GM12878 (cell line): ENCODE measurements around the gene RRBP1. TPM values are rescaled to one million over a fixed set of nuclear protein-coding genes. Genes with fewer than 3 reads are reported as not detected.

Source experiments
- ATAC-seq: fragments of 200-7000 bp; cut with Tn5 transposase; 3 replicates; pipeline ENCODE4 v1.9.1; 2020; ENCODE audit warnings: mild to moderate bottlenecking, moderate library complexity
- BruUV-seq: library from RNA; stranded (reverse); fragments of 400-500 nt; replicated peaks from 2 replicates; lab custom pipeline; 2021; lab: Mats Ljungman, UMichigan
- CTCF ChIA-PET: fragments of 300-600 bp; sonication (Branson Sonifier 250); formaldehyde crosslinking; extraction: SDS; loops from one replicate; lab custom pipeline; 2021; ENCODE audit warnings: inconsistent platforms; lab: Yijun Ruan, JAX
- POLR2A ChIA-PET: fragments of 350-600 bp; formaldehyde crosslinking; extraction: SDS; loops from one replicate; lab custom pipeline; 2021; ENCODE audit warnings: inconsistent platforms; lab: Charles Lee
- RAD21 ChIA-PET: fragments of 300-600 bp; sonication (Branson Sonifier 250); formaldehyde crosslinking; loops from one replicate; lab custom pipeline; 2023; ENCODE audit warnings: antibody characterized with exemption; ENCODE audit not compliant: unreplicated experiment; lab: Charles Lee
- SMC1A ChIA-PET: fragments of 300-600 bp; sonication (Branson Sonifier 250); formaldehyde crosslinking; loops from one replicate; lab custom pipeline; 2023; ENCODE audit not compliant: unreplicated experiment, uncharacterized antibody; lab: Charles Lee
- DNase-seq: peaks from one replicate; pipeline ENCODE4 v3.0.0-alpha.2; 2011; ENCODE audit warnings: low read depth, low spot score
- FAIRE-seq: peaks from 3 replicates; lab custom pipeline; 2011; peaks lifted over from hg19 to GRCh38; lab: Jason Lieb, UNC
- H2AFZ ChIP-seq: 2 replicates; pipeline ENCODE4 v1.6.0; 2011; ENCODE audit warnings: low read depth, low read length, control low read depth; ENCODE audit not compliant: control insufficient read depth
- H3K27ac ChIP-seq: 2 replicates; pipeline ENCODE4 v1.5.1; 2011; ENCODE audit warnings: control low read depth; ENCODE audit not compliant: control insufficient read depth, insufficient read depth
- H3K27me3 ChIP-seq, 2 experiments: replicated peaks in 1 of 2; 2 replicates each; pipeline versions ENCODE4 v1.6.0 to v1.6.1; 2011; ENCODE audit warnings: low read length in 1 of 2; ENCODE audit not compliant: control insufficient read depth in 2 of 2, insufficient read depth in 2 of 2
- H3K36me3 ChIP-seq, 2 experiments: 2 replicates each; pipeline ENCODE4 v1.5.1; 2011; ENCODE audit warnings: low read length in 1 of 2; ENCODE audit not compliant: control insufficient read depth in 2 of 2, insufficient read depth in 2 of 2
- H3K4me1 ChIP-seq: 2 replicates; pipeline ENCODE4 v1.6.1; 2011; ENCODE audit warnings: mild to moderate bottlenecking, low read length, moderate library complexity, mixed read lengths; ENCODE audit not compliant: control insufficient read depth, insufficient read depth
- H3K4me2 ChIP-seq: 2 replicates; pipeline ENCODE4 v1.6.0; 2011; ENCODE audit warnings: control low read depth; ENCODE audit not compliant: control insufficient read depth, insufficient read depth
- H3K4me3 ChIP-seq: fragments of 200-600 bp; sonication (generic); 2 replicates; pipeline ENCODE4 v1.5.1; 2016
- H3K79me2 ChIP-seq: 2 replicates; pipeline ENCODE4 v1.6.0; 2011; ENCODE audit warnings: low read length; ENCODE audit not compliant: control insufficient read depth, insufficient read depth
- H3K9ac ChIP-seq: 2 replicates; pipeline ENCODE4 v1.8.0; 2011; ENCODE audit warnings: low read length, control low read depth, mixed read lengths; ENCODE audit not compliant: control insufficient read depth, insufficient read depth
- H3K9me3 ChIP-seq: replicated peaks from 3 replicates; pipeline ENCODE4 v1.5.1; 2011; ENCODE audit warnings: mild to moderate bottlenecking, low read length; ENCODE audit not compliant: control insufficient read depth, insufficient read depth
- H4K20me1 ChIP-seq: 2 replicates; pipeline ENCODE4 v1.6.0; 2011; ENCODE audit not compliant: control insufficient read depth, insufficient read depth
- BMI1 ChIP-seq: fragments of 450-650 bp; IDR thresholded peaks from 2 replicates; pipeline ENCODE4 v1.6.1; 2016; ENCODE audit warnings: mild to moderate bottlenecking, moderate library complexity, borderline replicate concordance
- CBX5 ChIP-seq: sonication (generic); IDR thresholded peaks from 2 replicates; pipeline ENCODE4 v1.6.1; 2016; ENCODE audit warnings: low read depth, moderate library complexity, mild to moderate bottlenecking, inconsistent platforms
- CEBPB ChIP-seq, 2 experiments: fragments of 150-350 bp in 1 of 2; IDR thresholded peaks; 2 replicates each; pipeline ENCODE4 v1.6.1; 2012 to 2014; ENCODE audit warnings: low read depth in 2 of 2, low read length in 2 of 2, borderline replicate concordance in 1 of 2, inconsistent platforms in 1 of 2
- IKZF1 ChIP-seq: fragments of 450-650 bp; conservative IDR thresholded peaks from 2 replicates; pipeline ENCODE4 v1.6.1; 2017; ENCODE audit warnings: antibody characterized with exemption, mild to moderate bottlenecking
- IKZF2 ChIP-seq, 2 experiments: fragments of 450-650 bp; IDR thresholded peaks; 2 replicates each; pipeline ENCODE4 v1.6.1; 2017; ENCODE audit warnings: mild to moderate bottlenecking in 2 of 2, moderate library complexity in 2 of 2
- LARP7 ChIP-seq: fragments of 450-650 bp; IDR thresholded peaks from 2 replicates; pipeline ENCODE4 v1.6.1; 2017; ENCODE audit warnings: mild to moderate bottlenecking
- MTA2 ChIP-seq: fragments of 450-650 bp; IDR thresholded peaks from 2 replicates; pipeline ENCODE4 v1.6.1; 2016; ENCODE audit warnings: low read depth, mild to moderate bottlenecking, moderate library complexity
- SUPT20H ChIP-seq: IDR thresholded peaks from 2 replicates; pipeline ENCODE4 v1.6.1; 2011; ENCODE audit warnings: low read depth, mild to moderate bottlenecking, low read length, moderate library complexity, borderline replicate concordance; ENCODE audit not compliant: control insufficient read depth
- YY1 ChIP-seq: IDR thresholded peaks from 2 replicates; pipeline ENCODE4 v1.6.1; 2011; ENCODE audit warnings: low read depth, mild to moderate bottlenecking, low read length
- WGBS: methylation state at CpG from one replicate; pipeline ENCODE4 v1.1.6; 2016; ENCODE audit warnings: low lambda C conversion rate; ENCODE audit not compliant: insufficient replicate concordance, insufficient coverage; ENCODE audit errors: missing lambda C conversion rate; 5-methylcytosine and 5-hydroxymethylcytosine counted together
- in situ Hi-C: fragments of 300-500 bp; cut with MboI; formaldehyde crosslinking; loops from 9 replicates; pipeline ENCODE4 v1.14.3; 2018; ENCODE audit warnings: mixed read lengths
- intact Hi-C: fragments of 100-400 bp; cut with micrococcal nuclease; formaldehyde crosslinking; loops from one replicate; pipeline ENCODE4 v1.14.2; 2022; ENCODE audit not compliant: unreplicated experiment
- polyA plus RNA-seq, 11 experiments: library from polyadenylated mRNA; depleted of rRNA in 4 of 11; unstranded in 6 of 11; stranded (reverse) in 5 of 11; fragments of >200 nt; fragmentation: Nextera tagmentation in 4 of 11; fragmentation: Illumina TruSeq in 1 of 11; extraction: Ambion mirVana in 4 of 11; extraction: Trizol in 1 of 11; gene quantifications; 1 replicate in 1 of 11; 2 replicates in 10 of 11; pipeline versions ENCODE4 v1.2.1 to v1.2.3, GENCODE V29; 2011 to 2016; ENCODE audit warnings: inconsistent platforms in 2 of 11, missing spikeins in 2 of 11, low read depth in 1 of 11
- total RNA-seq, 4 experiments: library from RNA; depleted of rRNA in 3 of 4; stranded (reverse); fragments of >200 nt in 3 of 4; fragmentation: Illumina TruSeq in 1 of 4; extraction: Trizol in 1 of 4; gene quantifications; 2 replicates each; pipeline versions ENCODE4 v1.2.1 to v1.2.3, GENCODE V29; 2013 to 2021
- TF ChIP-seq, protein P1 (sequence below), 3 experiments: IDR thresholded peaks in 2 of 3; conservative IDR thresholded peaks in 1 of 3; 2 replicates each; pipeline ENCODE4 v1.5.1; 2011; ENCODE audit warnings: low read depth in 3 of 3, low read length in 3 of 3, mild to moderate bottlenecking in 3 of 3, control low read depth in 2 of 3, moderate library complexity in 2 of 3, inconsistent platforms in 1 of 3, mixed read lengths in 1 of 3; ENCODE audit not compliant: control insufficient read depth in 2 of 3, insufficient read depth in 1 of 3; ENCODE audit errors: extremely low read depth in 1 of 3
- TF ChIP-seq, protein P2 (sequence below): fragments of 150-350 bp; IDR thresholded peaks from 2 replicates; pipeline ENCODE4 v1.6.1; 2016; ENCODE audit warnings: low read depth, low read length
- TF ChIP-seq, protein P3 (sequence below): IDR thresholded peaks from 2 replicates; pipeline ENCODE4 v1.6.1; 2011; ENCODE audit warnings: low read depth, low read length, improper control_type of control experiment, borderline replicate concordance

The RRBP1 gene
- total and polyA plus RNA-seq, 10 of the 15 experiments (the other 5 are each of a cell fraction or from before 2014, with no cell fraction given) = 1.2 to 57.4 (median 24.6) TPM

DNA sequence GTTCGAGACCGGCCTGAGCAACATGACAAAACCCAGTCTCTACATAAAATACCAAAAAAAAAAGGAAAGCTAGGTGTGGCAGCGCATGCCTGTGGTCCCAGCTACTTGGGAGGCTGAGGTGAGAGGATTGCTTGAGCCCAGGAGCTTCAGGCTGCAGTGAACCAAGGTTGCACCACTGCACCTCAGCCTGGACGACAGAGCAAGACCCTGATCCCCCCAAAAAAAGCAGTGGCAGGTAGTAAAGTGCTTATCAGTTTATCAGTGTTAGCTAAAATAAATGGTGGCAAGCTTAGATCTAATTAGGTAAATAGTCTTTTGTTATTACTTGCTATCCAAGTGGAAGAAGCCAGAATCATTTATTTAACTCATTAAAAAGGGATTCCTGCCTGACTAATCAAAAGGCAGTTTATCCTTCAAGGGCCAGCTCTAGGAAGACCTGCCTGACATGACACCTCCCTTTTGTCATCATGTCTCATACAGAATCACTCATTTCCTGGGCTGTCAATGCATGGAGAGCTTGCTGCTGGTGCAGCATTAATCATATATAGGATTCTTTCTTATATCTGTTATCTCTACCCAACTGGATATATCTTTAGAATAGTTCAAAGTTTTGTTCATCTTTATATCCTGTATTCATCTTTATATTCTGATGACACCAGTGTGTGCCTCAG, 102.5 kb downstream of the RRBP1 start:
- H3K79me2 ChIP-seq = no peaks in the 10 kb centered on the region
- 82% methylated on average over 4 of the region's 4 CpGs for WGBS

DNA sequence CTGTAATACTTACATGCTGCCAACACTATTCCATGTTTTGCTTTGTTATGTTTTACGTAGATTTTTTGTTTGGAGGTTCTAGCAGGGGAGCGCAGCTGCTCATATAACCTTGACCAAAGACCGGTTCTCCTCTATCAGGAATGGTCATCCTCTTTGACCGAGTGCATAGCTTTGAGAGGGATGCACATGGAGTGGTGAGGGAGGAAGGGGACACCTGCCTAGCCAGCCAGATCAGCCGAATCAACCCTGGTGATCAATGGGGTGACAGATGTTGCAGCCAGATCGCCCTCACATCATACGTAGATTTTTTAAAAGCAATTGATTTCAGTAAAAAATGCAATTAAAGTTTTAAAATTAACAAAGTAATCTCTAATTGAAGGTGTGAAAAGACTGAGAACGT, 105.8 kb downstream of the RRBP1 start:
- 93% methylated on average over 8 of the region's 8 CpGs for WGBS
- Histone ChIP-seq H3K9ac (no peak overlapping the region), H3K9me3 (no peaks in the 10 kb centered on the region), H3K27me3 (no peaks in the 10 kb centered on the region), H3K79me2 (peaks cover 6% of the 10 kb centered on the region), H2AFZ (no peak overlapping the region), H3K4me3 (no peak overlapping the region), H3K4me1 (no peaks in the 10 kb centered on the region; the same call in 1 of the 2 replicates), H3K27ac (no peak overlapping the region), H4K20me1 (no peaks in the 10 kb centered on the region), H3K4me2 (no peak overlapping the region), H3K36me3 (no peaks in the 10 kb centered on the region)
- SMC1A ChIA-PET = interaction anchor here (1.2 to 1.6 kb wide), 2 partner anchors 8 to 36 kb away, joined by 3 read pairs; no protein-coding TSS in a partner anchor
- FAIRE-seq (no peak), ATAC-seq (no peak), DNase-seq (no peak)
- BruUV-seq = no TSS peak
- in situ Hi-C loops = no loop called here
- POLR2A ChIA-PET = no interaction called here
- intact Hi-C loops = no loop called here
- CTCF ChIA-PET = no interaction called here
- RAD21 ChIA-PET = interaction anchor here (1.5 kb wide), 1 partner anchor 362 kb away, joined by 3 read pairs; no protein-coding TSS in a partner anchor
- TF ChIP-seq SUPT20H (no peak), BMI1 (no peak), IKZF1 (no peak), CEBPB (IDR thresholded peaks at IDR 0.05; ENCODE audit: borderline replicate concordance in 1 of 2, low read depth in 2 of 2, low read length in 2 of 2) (no peak)
- TF ChIP-seq, protein P1, sequence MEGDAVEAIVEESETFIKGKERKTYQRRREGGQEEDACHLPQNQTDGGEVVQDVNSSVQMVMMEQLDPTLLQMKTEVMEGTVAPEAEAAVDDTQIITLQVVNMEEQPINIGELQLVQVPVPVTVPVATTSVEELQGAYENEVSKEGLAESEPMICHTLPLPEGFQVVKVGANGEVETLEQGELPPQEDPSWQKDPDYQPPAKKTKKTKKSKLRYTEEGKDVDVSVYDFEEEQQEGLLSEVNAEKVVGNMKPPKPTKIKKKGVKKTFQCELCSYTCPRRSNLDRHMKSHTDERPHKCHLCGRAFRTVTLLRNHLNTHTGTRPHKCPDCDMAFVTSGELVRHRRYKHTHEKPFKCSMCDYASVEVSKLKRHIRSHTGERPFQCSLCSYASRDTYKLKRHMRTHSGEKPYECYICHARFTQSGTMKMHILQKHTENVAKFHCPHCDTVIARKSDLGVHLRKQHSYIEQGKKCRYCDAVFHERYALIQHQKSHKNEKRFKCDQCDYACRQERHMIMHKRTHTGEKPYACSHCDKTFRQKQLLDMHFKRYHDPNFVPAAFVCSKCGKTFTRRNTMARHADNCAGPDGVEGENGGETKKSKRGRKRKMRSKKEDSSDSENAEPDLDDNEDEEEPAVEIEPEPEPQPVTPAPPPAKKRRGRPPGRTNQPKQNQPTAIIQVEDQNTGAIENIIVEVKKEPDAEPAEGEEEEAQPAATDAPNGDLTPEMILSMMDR (IDR thresholded peaks at IDR 0.05 in 2 of 3, conservative IDR thresholded peaks at IDR 0.05 in 1 of 3; ENCODE audit: control insufficient read depth in 2 of 3, extremely low read depth in 1 of 3, insufficient read depth in 1 of 3, low read depth in 3 of 3, low read length in 3 of 3) = no peak
- TF ChIP-seq, protein P2, sequence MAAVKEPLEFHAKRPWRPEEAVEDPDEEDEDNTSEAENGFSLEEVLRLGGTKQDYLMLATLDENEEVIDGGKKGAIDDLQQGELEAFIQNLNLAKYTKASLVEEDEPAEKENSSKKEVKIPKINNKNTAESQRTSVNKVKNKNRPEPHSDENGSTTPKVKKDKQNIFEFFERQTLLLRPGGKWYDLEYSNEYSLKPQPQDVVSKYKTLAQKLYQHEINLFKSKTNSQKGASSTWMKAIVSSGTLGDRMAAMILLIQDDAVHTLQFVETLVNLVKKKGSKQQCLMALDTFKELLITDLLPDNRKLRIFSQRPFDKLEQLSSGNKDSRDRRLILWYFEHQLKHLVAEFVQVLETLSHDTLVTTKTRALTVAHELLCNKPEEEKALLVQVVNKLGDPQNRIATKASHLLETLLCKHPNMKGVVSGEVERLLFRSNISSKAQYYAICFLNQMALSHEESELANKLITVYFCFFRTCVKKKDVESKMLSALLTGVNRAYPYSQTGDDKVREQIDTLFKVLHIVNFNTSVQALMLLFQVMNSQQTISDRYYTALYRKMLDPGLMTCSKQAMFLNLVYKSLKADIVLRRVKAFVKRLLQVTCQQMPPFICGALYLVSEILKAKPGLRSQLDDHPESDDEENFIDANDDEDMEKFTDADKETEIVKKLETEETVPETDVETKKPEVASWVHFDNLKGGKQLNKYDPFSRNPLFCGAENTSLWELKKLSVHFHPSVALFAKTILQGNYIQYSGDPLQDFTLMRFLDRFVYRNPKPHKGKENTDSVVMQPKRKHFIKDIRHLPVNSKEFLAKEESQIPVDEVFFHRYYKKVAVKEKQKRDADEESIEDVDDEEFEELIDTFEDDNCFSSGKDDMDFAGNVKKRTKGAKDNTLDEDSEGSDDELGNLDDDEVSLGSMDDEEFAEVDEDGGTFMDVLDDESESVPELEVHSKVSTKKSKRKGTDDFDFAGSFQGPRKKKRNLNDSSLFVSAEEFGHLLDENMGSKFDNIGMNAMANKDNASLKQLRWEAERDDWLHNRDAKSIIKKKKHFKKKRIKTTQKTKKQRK = no peak

More for the DNA sequence above, 102.5 kb downstream of the RRBP1 start:
- Histone ChIP-seq H3K9me3 (no peaks in the 10 kb centered on the region), H3K4me3 (no peak overlapping the region), H4K20me1 (no peaks in the 10 kb centered on the region), H3K27ac (no peak overlapping the region), H3K36me3 (no peaks in the 10 kb centered on the region), H2AFZ (no peak overlapping the region), H3K9ac (no peak overlapping the region), H3K4me1 (no peaks in the 10 kb centered on the region), H3K4me2 (no peak overlapping the region), H3K27me3 (no peaks in the 10 kb centered on the region)
- ChIA-PET POLR2A (no interaction called here), SMC1A (interaction anchor here (0.7 to 1.6 kb wide), 2 partner anchors 8 to 370 kb away, joined by 3 to 5 read pairs; no protein-coding TSS in a partner anchor), RAD21 (no interaction called here), CTCF (interaction anchor here (0.6 to 2.1 kb wide), 3 partner anchors 8 to 318 kb away, joined by 3 to 14 read pairs (median 5); partner anchors contain the start of gene DSTN)
- DNase-seq = no peak
- intact Hi-C loops (no loop called here), in situ Hi-C loops (no loop called here)
- TF ChIP-seq, protein P3, sequence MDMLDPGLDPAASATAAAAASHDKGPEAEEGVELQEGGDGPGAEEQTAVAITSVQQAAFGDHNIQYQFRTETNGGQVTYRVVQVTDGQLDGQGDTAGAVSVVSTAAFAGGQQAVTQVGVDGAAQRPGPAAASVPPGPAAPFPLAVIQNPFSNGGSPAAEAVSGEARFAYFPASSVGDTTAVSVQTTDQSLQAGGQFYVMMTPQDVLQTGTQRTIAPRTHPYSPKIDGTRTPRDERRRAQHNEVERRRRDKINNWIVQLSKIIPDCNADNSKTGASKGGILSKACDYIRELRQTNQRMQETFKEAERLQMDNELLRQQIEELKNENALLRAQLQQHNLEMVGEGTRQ = no peak
- TF ChIP-seq IKZF2 (IDR thresholded peaks at IDR 0.05) (no peak), YY1 (no peak), CBX5 (no peak), MTA2 (no peak), LARP7 (no peak)
- FAIRE-seq = no peak
- ATAC-seq = no peak
- BruUV-seq = no TSS peak
